HepG2 (cell line): ENCODE data around the gene PXYLP1. TPM values are rescaled to one million over a fixed set of nuclear protein-coding genes. Genes with fewer than 3 reads are reported as not detected.

Experiments
- ATAC-seq: fragments of 200-7000 bp; cut with Tn5 transposase; 3 replicates; pipeline ENCODE4 v1.9.1; 2020; ENCODE audit warnings: mild to moderate bottlenecking, moderate library complexity
- BruUV-seq: library from RNA; stranded (reverse); fragments of 400-500 nt; replicated peaks from 2 replicates; lab custom pipeline; 2021; lab: Mats Ljungman, UMichigan
- CTCF ChIA-PET: fragments of 300-600 bp; formaldehyde crosslinking; extraction: SDS; loops from one replicate; lab custom pipeline; 2021; ENCODE audit warnings: low total read pairs, inconsistent platforms, low intra/inter-chr PET ratio; lab: Yijun Ruan, JAX
- POLR2A ChIA-PET: fragments of 350-600 bp; sonication (Branson Sonifier 250); formaldehyde crosslinking; loops from one replicate; lab custom pipeline; 2020; ENCODE audit warnings: antibody characterized with exemption, inconsistent platforms; lab: Yijun Ruan, JAX
- DNase-seq: peaks from one replicate; pipeline ENCODE4 v3.0.0-alpha.2; 2015; ENCODE audit warnings: low spot score
- FAIRE-seq: peaks from 3 replicates; lab custom pipeline; 2011; peaks lifted over from hg19 to GRCh38; lab: Jason Lieb, UNC
- H2AFZ ChIP-seq: one replicate; pipeline ENCODE4 v1.6.1; 2011; ENCODE audit warnings: low read length, inconsistent platforms
- H3K27ac ChIP-seq: fragments of 300-600 bp; 3 replicates; pipeline ENCODE4 v1.8.0; 2011; ENCODE audit warnings: mixed run types, mild to moderate bottlenecking, mixed read lengths, low read length, inconsistent platforms; ENCODE audit not compliant: insufficient read depth; ENCODE audit errors: extremely low read length
- H3K27me3 ChIP-seq, 2 experiments: fragments of 200-600 bp in 1 of 2; 2 replicates in 1 of 2; 3 replicates in 1 of 2; pipeline versions ENCODE4 v1.6.0 to v1.8.0; 2011; ENCODE audit warnings: low read length in 2 of 2, mild to moderate bottlenecking in 2 of 2, moderate library complexity in 2 of 2, inconsistent platforms in 1 of 2; ENCODE audit not compliant: insufficient read depth in 2 of 2, control insufficient read depth in 1 of 2
- H3K36me3 ChIP-seq, 2 experiments: fragments of 200-600 bp in 1 of 2; replicated peaks in 1 of 2; 2 replicates in 1 of 2; 3 replicates in 1 of 2; pipeline versions ENCODE4 v1.5.1 to v1.8.0; 2011; ENCODE audit warnings: low read length in 2 of 2, inconsistent platforms in 1 of 2; ENCODE audit not compliant: insufficient read depth in 2 of 2, control insufficient read depth in 1 of 2
- H3K4me1 ChIP-seq: 2 replicates; pipeline ENCODE4 v1.5.1; 2012; ENCODE audit warnings: low read length, inconsistent platforms; ENCODE audit not compliant: insufficient read depth
- H3K4me2 ChIP-seq: 2 replicates; pipeline ENCODE4 v1.6.0; 2011; ENCODE audit warnings: low read depth, low read length, inconsistent platforms
- H3K4me3 ChIP-seq, 3 experiments: fragments of 200-600 bp in 1 of 3; sonication (generic), shearing (Covaris generic) in 1 of 3; replicated peaks in 1 of 3; 2 replicates each; pipeline ENCODE4 v1.5.1; 2011 to 2016; ENCODE audit warnings: low read length in 3 of 3, inconsistent platforms in 2 of 3, low read depth in 2 of 3, mild to moderate bottlenecking in 2 of 3, control low read depth in 1 of 3, mixed read lengths in 1 of 3; ENCODE audit not compliant: insufficient read depth in 1 of 3
- H3K79me2 ChIP-seq: one replicate; pipeline ENCODE4 v1.6.1; 2011; ENCODE audit warnings: low read length, inconsistent platforms; ENCODE audit not compliant: insufficient read depth
- H3K9ac ChIP-seq: 2 replicates; pipeline ENCODE4 v1.6.0; 2011; ENCODE audit warnings: mild to moderate bottlenecking, low read depth, low read length, inconsistent platforms; ENCODE audit not compliant: insufficient read depth
- H3K9me3 ChIP-seq: 2 replicates; pipeline ENCODE4 v1.5.1; 2012; ENCODE audit warnings: mild to moderate bottlenecking, low read length
- H4K20me1 ChIP-seq: 2 replicates; pipeline ENCODE4 v1.6.0; 2011; ENCODE audit warnings: inconsistent platforms, mild to moderate bottlenecking, low read length, moderate library complexity; ENCODE audit not compliant: insufficient read depth
- MAFF ChIP-seq: IDR thresholded peaks from 2 replicates; pipeline ENCODE4 v1.6.1; 2011; ENCODE audit warnings: low read depth, low read length, improper control_type of control experiment
- MAFK ChIP-seq, 2 experiments: IDR thresholded peaks in 1 of 2; conservative IDR thresholded peaks in 1 of 2; 2 replicates each; pipeline ENCODE4 v1.6.1; 2011; ENCODE audit warnings: improper control_type of control experiment in 2 of 2, low read length in 2 of 2
- MTA3 ChIP-seq: sonication (generic); formaldehyde crosslinking; IDR thresholded peaks from 2 replicates; pipeline ENCODE4 v1.4.0; 2020; ENCODE audit warnings: missing genetic modification reagents
- MXI1 ChIP-seq: IDR thresholded peaks from 3 replicates; pipeline ENCODE4 v1.6.1; 2012; ENCODE audit warnings: low read depth, low read length, inconsistent platforms, borderline replicate concordance
- NR2F1 ChIP-seq, 2 experiments: fragments of 450-650 bp in 1 of 2; formaldehyde crosslinking in 1 of 2; IDR thresholded peaks; 2 replicates each; pipeline versions ENCODE4 v1.5.0 to v1.6.1; 2016 to 2020; ENCODE audit warnings: mild to moderate bottlenecking in 1 of 2, missing compliant biosample characterization in 1 of 2, missing genetic modification reagents in 1 of 2, moderate library complexity in 1 of 2
- NRL ChIP-seq: sonication (generic); formaldehyde crosslinking; IDR thresholded peaks from 2 replicates; pipeline ENCODE4 v1.5.0; 2020; ENCODE audit warnings: missing genetic modification reagents, mild to moderate bottlenecking, moderate library complexity, borderline replicate concordance
- SALL1 ChIP-seq: sonication (generic); formaldehyde crosslinking; IDR thresholded peaks from 2 replicates; pipeline ENCODE4 v1.8.0; 2022; ENCODE audit warnings: mild to moderate bottlenecking, missing genetic modification reagents
- ZNF776 ChIP-seq: sonication (generic); formaldehyde crosslinking; IDR thresholded peaks from 2 replicates; pipeline ENCODE4 v1.4.0; 2020; ENCODE audit warnings: mild to moderate bottlenecking, missing genetic modification reagents
- ZSCAN29 ChIP-seq: sonication (generic); formaldehyde crosslinking; conservative IDR thresholded peaks from 2 replicates; pipeline ENCODE4 v1.4.0; 2020; ENCODE audit warnings: mild to moderate bottlenecking, missing genetic modification reagents
- ZXDC ChIP-seq: sonication (generic); formaldehyde crosslinking; IDR thresholded peaks from 2 replicates; pipeline ENCODE4 v1.5.0; 2020; ENCODE audit warnings: mild to moderate bottlenecking, missing genetic modification reagents
- WGBS: methylation state at CpG from one replicate; pipeline ENCODE4 v1.1.6; 2017; ENCODE audit warnings: low lambda C conversion rate; 5-methylcytosine and 5-hydroxymethylcytosine counted together
- in situ Hi-C: cut with HindIII; loops from 2 replicates; pipeline ENCODE4 v1.10.0; 2017; ENCODE audit warnings: low pct_unique_long_range_greater_than_20kb; ENCODE audit not compliant: extremely low pct_ligation_motif_present
- intact Hi-C: fragments of 100-400 bp; cut with micrococcal nuclease; formaldehyde crosslinking; loops from one replicate; pipeline ENCODE4 v1.10.0; 2022; ENCODE audit not compliant: unreplicated experiment
- polyA plus RNA-seq, 8 experiments: library from polyadenylated mRNA; depleted of rRNA in 3 of 8; stranded (reverse) in 7 of 8; unstranded in 1 of 8; fragments of >200 nt; fragmentation: Illumina TruSeq in 4 of 8; extraction: Trizol in 4 of 8; gene quantifications; 2 replicates each; pipeline versions ENCODE4 v1.2.1 to v1.2.3, GENCODE V29; 2011 to 2016; ENCODE audit warnings: low read depth in 4 of 8, missing spikeins in 1 of 8, mixed read lengths in 1 of 8; ENCODE audit not compliant: insufficient read depth in 1 of 8
- total RNA-seq, 5 experiments: library from RNA; depleted of rRNA; stranded (reverse); fragments of >200 nt; fragmentation: Illumina TruSeq; extraction: Trizol; gene quantifications; 2 replicates each; pipeline ENCODE4 v1.2.3, GENCODE V29; 2016; ENCODE audit warnings: low read depth in 1 of 5
- TF ChIP-seq, protein P1 (sequence below): sonication (generic); formaldehyde crosslinking; conservative IDR thresholded peaks from 2 replicates; pipeline ENCODE4 v1.5.0; 2020; ENCODE audit warnings: missing genetic modification reagents
- TF ChIP-seq, protein P2 (sequence below): IDR thresholded peaks from 2 replicates; pipeline ENCODE4 v1.6.1; 2012; ENCODE audit warnings: low read depth, low read length, improper control_type of control experiment

The PXYLP1 gene
- total and polyA plus RNA-seq, 2 of the 13 experiments (the other 11 are each of a cell fraction or from before 2014, with no cell fraction given), result 4.9 to 8.1 TPM

GRCh38 chr3:141316851-141317250 lies 85.2 kb downstream of the PXYLP1 start:
- no peaks in the 10 kb centered on the region for H3K79me2 ChIP-seq
- in situ Hi-C loops (no loop called here), intact Hi-C loops (no loop called here)
- H3K27ac ChIP-seq, result no peak overlapping the region
- WGBS, result 75% methylated on average over 1 of the region's 1 CpG
- no peaks in the 10 kb centered on the region for H4K20me1 ChIP-seq
- no peak for TF ChIP-seq ZXDC (CRISPR knock-in tag)
- peak; percentile 55; the same call in 1 of the 2 replicates for TF ChIP-seq MAFF
- peak; percentile 59 to 71; a peak in 3 of 4 replicates for TF ChIP-seq MAFK (conservative IDR thresholded peaks at IDR 0.05 in 1 of 2, IDR thresholded peaks at IDR 0.05 in 1 of 2; ENCODE audit: low read length in 2 of 2)
- no peaks in the 10 kb centered on the region for H3K9me3 ChIP-seq
- ChIA-PET POLR2A (no interaction called here), CTCF (no interaction called here)
- no TSS peak for BruUV-seq
- no peak for DNase-seq
- no peak overlapping the region for H3K4me2 ChIP-seq
- ATAC-seq, result no peak
- no peaks in the 10 kb centered on the region for H3K36me3 ChIP-seq
- H2AFZ ChIP-seq, result no peak overlapping the region
- peaks cover 22% of the 10 kb centered on the region for H3K4me1 ChIP-seq
- no peak overlapping the region for H3K4me3 ChIP-seq
- FAIRE-seq, result no peak
- no peak overlapping the region for H3K9ac ChIP-seq
- no peaks in the 10 kb centered on the region for H3K27me3 ChIP-seq

DNA sequence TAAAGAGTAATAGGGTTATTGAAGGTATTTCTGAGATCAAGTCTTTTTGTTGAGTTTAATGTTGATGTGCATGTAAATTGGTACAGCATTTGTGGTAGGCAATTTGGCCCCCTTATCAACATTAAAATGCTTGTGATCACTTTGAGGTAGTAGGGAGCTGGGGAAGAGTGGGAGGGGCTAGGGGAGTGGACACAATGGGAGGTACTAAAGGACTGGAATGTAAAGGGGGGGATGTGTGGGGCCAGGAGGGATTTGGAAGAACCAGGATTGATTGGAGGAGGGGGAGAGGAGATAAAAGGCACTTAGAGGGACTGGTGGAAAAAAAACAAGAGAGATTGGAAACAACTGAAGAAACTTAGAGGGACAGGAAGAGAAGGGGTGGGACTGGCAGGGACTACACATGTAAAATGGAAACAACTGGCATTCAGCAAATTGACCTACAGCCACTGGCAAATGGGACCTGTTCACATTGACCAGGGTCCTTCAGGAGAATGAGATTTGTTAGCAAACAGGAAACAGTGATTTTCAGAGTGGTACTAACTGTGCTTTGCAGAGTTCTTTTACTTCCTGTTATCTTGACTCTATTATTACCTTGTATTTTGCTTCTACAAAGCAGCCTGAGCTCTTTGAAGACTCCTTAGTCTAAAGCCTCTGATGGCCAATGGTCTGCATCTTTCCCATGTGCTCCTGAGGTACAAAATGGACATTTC lies 88.9 kb downstream of the PXYLP1 start:
- Histone ChIP-seq H4K20me1 (no peaks in the 10 kb centered on the region), H3K4me3 (no peak overlapping the region), H3K79me2 (no peaks in the 10 kb centered on the region), H3K27ac (no peak overlapping the region), H3K27me3 (no peaks in the 10 kb centered on the region), H3K4me2 (no peak overlapping the region), H3K4me1 (peaks cover 41% of the 10 kb centered on the region), H3K9ac (no peak overlapping the region), H3K9me3 (no peaks in the 10 kb centered on the region), H3K36me3 (no peaks in the 10 kb centered on the region), H2AFZ (no peak overlapping the region)
- ChIA-PET POLR2A (no interaction called here), CTCF (no interaction called here)
- DNase-seq (no peak), FAIRE-seq (no peak), ATAC-seq (no peak)
- in situ Hi-C loops (loop anchor here (5.0 kb wide), 1 partner anchor 37 kb away; no protein-coding TSS in a partner anchor), intact Hi-C loops (no loop called here)
- no TSS peak for BruUV-seq
- TF ChIP-seq, protein P1, sequence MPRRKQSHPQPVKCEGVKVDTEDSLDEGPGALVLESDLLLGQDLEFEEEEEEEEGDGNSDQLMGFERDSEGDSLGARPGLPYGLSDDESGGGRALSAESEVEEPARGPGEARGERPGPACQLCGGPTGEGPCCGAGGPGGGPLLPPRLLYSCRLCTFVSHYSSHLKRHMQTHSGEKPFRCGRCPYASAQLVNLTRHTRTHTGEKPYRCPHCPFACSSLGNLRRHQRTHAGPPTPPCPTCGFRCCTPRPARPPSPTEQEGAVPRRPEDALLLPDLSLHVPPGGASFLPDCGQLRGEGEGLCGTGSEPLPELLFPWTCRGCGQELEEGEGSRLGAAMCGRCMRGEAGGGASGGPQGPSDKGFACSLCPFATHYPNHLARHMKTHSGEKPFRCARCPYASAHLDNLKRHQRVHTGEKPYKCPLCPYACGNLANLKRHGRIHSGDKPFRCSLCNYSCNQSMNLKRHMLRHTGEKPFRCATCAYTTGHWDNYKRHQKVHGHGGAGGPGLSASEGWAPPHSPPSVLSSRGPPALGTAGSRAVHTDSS, result no peak
- no peak for TF ChIP-seq ZNF776 (CRISPR knock-in tag)
- no peak for TF ChIP-seq SALL1 (CRISPR knock-in tag)
- TF ChIP-seq MXI1, result no peak
- TF ChIP-seq NR2F1 (CRISPR knock-in tag; IDR thresholded peaks at IDR 0.05), result no peak
- TF ChIP-seq, protein P2, sequence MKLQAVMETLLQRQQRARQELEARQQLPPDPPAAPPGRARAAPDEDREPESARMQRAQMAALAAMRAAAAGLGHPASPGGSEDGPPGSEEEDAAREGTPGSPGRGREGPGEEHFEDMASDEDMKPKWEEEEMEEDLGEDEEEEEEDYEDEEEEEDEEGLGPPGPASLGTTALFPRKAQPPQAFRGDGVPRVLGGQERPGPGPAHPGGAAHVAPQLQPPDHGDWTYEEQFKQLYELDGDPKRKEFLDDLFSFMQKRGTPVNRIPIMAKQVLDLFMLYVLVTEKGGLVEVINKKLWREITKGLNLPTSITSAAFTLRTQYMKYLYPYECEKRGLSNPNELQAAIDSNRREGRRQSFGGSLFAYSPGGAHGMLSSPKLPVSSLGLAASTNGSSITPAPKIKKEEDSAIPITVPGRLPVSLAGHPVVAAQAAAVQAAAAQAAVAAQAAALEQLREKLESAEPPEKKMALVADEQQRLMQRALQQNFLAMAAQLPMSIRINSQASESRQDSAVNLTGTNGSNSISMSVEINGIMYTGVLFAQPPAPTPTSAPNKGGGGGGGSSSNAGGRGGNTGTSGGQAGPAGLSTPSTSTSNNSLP, result no peak
- TF ChIP-seq MTA3 (CRISPR knock-in tag), result no peak
- no peak for TF ChIP-seq NRL (CRISPR knock-in tag)
- TF ChIP-seq ZSCAN29 (CRISPR knock-in tag), result no peak
